HepG2 (cell line): Measurements from ENCODE around the gene RNU6-1. TPM values are rescaled to one million over a fixed set of nuclear protein-coding genes. Genes with fewer than 3 reads are reported as not detected.

Source experiments
- ADNP ChIP-seq: sonication (generic); formaldehyde crosslinking; IDR thresholded peaks from 2 replicates; pipeline ENCODE4 v1.4.0; 2020; ENCODE audit warnings: missing genetic modification reagents
- BRD4 ChIP-seq: sonication (generic); formaldehyde crosslinking; IDR thresholded peaks from 2 replicates; pipeline ENCODE4 v1.4.0; 2020; ENCODE audit warnings: missing genetic modification reagents
- CREM ChIP-seq, 2 experiments: sonication (generic) in 1 of 2; formaldehyde crosslinking in 1 of 2; IDR thresholded peaks; 2 replicates each; pipeline versions ENCODE4 v1.4.0 to v1.6.1; 2016 to 2020; ENCODE audit warnings: antibody characterized with exemption in 1 of 2, mild to moderate bottlenecking in 1 of 2, missing genetic modification reagents in 1 of 2
- MAFK ChIP-seq, 2 experiments: IDR thresholded peaks in 1 of 2; conservative IDR thresholded peaks in 1 of 2; 2 replicates each; pipeline ENCODE4 v1.6.1; 2011; ENCODE audit warnings: improper control_type of control experiment in 2 of 2, low read length in 2 of 2
- NAIF1 ChIP-seq: sonication (generic); formaldehyde crosslinking; IDR thresholded peaks from 2 replicates; pipeline ENCODE4 v1.5.0; 2020; ENCODE audit warnings: mild to moderate bottlenecking, missing genetic modification reagents, borderline replicate concordance
- TEAD3 ChIP-seq: optimal IDR thresholded peaks from 2 replicates; pipeline ENCODE3; 2016; ENCODE audit warnings: borderline replicate concordance
- XRCC5 ChIP-seq: fragments of 200-400 bp; formaldehyde crosslinking; optimal IDR thresholded peaks from 2 replicates; pipeline ENCODE3; 2017; ENCODE audit warnings: mild to moderate bottlenecking, low read length
- ZBTB7B ChIP-seq: sonication (generic); formaldehyde crosslinking; IDR thresholded peaks from 2 replicates; pipeline ENCODE4 v1.4.0; 2020; ENCODE audit warnings: missing genetic modification reagents
- ZFY ChIP-seq: sonication (generic); formaldehyde crosslinking; IDR thresholded peaks from 2 replicates; pipeline ENCODE4 v1.4.0; 2020; ENCODE audit warnings: missing genetic modification reagents
- ZMAT3 ChIP-seq: sonication (generic); formaldehyde crosslinking; conservative IDR thresholded peaks from 2 replicates; pipeline ENCODE4 v1.7.0; 2021; ENCODE audit warnings: missing genetic modification reagents
- ZNF20 ChIP-seq: sonication (generic); formaldehyde crosslinking; IDR thresholded peaks from 2 replicates; pipeline ENCODE4 v1.4.0; 2020; ENCODE audit warnings: mild to moderate bottlenecking, moderate library complexity, missing genetic modification reagents
- ZNF280B ChIP-seq: sonication (generic); formaldehyde crosslinking; IDR thresholded peaks from 2 replicates; pipeline ENCODE4 v1.5.0; 2020; ENCODE audit warnings: missing genetic modification reagents, mild to moderate bottlenecking, borderline replicate concordance
- ZNF33B ChIP-seq: sonication (generic); formaldehyde crosslinking; IDR thresholded peaks from 2 replicates; pipeline ENCODE4 v1.5.1; 2020; ENCODE audit warnings: mild to moderate bottlenecking, missing genetic modification reagents
- ZNF550 ChIP-seq: sonication (generic); formaldehyde crosslinking; IDR thresholded peaks from 2 replicates; pipeline ENCODE4 v1.4.0; 2020; ENCODE audit warnings: mild to moderate bottlenecking, missing genetic modification reagents, borderline replicate concordance
- ZNF678 ChIP-seq: sonication (generic); formaldehyde crosslinking; IDR thresholded peaks from 2 replicates; pipeline ENCODE4 v1.4.0; 2020; ENCODE audit warnings: mild to moderate bottlenecking, missing genetic modification reagents
- ZNF713 ChIP-seq: sonication (generic); formaldehyde crosslinking; IDR thresholded peaks from 2 replicates; pipeline ENCODE4 v1.4.0; 2020; ENCODE audit warnings: mild to moderate bottlenecking, missing genetic modification reagents
- ZNF788 ChIP-seq: sonication (generic); formaldehyde crosslinking; IDR thresholded peaks from 2 replicates; pipeline ENCODE4 v1.5.0; 2020; ENCODE audit warnings: mild to moderate bottlenecking, missing genetic modification reagents, borderline replicate concordance
- ZUFSP ChIP-seq: sonication (generic); formaldehyde crosslinking; IDR thresholded peaks from 2 replicates; pipeline ENCODE4 v1.9.0; 2021; ENCODE audit warnings: missing genetic modification reagents, mild to moderate bottlenecking, borderline replicate concordance
- polyA plus RNA-seq, 8 experiments: library from polyadenylated mRNA; depleted of rRNA in 3 of 8; stranded (reverse) in 7 of 8; unstranded in 1 of 8; fragments of >200 nt; fragmentation: Illumina TruSeq in 4 of 8; extraction: Trizol in 4 of 8; gene quantifications; 2 replicates each; pipeline versions ENCODE4 v1.2.1 to v1.2.3, GENCODE V29; 2011 to 2016; ENCODE audit warnings: low read depth in 4 of 8, missing spikeins in 1 of 8, mixed read lengths in 1 of 8; ENCODE audit not compliant: insufficient read depth in 1 of 8
- total RNA-seq, 5 experiments: library from RNA; depleted of rRNA; stranded (reverse); fragments of >200 nt; fragmentation: Illumina TruSeq; extraction: Trizol; gene quantifications; 2 replicates each; pipeline ENCODE4 v1.2.3, GENCODE V29; 2016; ENCODE audit warnings: low read depth in 1 of 5
- TF ChIP-seq, protein P1 (sequence below): sonication (generic); formaldehyde crosslinking; IDR thresholded peaks from 2 replicates; pipeline ENCODE4 v1.4.0; 2020; ENCODE audit warnings: mild to moderate bottlenecking, missing genetic modification reagents
- TF ChIP-seq, protein P2 (sequence below): sonication (generic); formaldehyde crosslinking; IDR thresholded peaks from 2 replicates; pipeline ENCODE4 v1.5.0; 2020; ENCODE audit warnings: missing genetic modification reagents
- TF ChIP-seq, protein P3 (sequence below): sonication (generic); formaldehyde crosslinking; IDR thresholded peaks from 2 replicates; pipeline ENCODE4 v1.4.0; 2020; ENCODE audit warnings: missing genetic modification reagents, mild to moderate bottlenecking, borderline replicate concordance

Gene RNU6-1
- total and polyA plus RNA-seq, 2 of the 13 experiments (the other 11 are each of a cell fraction or from before 2014, with no cell fraction given): under 0.01 TPM; not detected in 1

DNA sequence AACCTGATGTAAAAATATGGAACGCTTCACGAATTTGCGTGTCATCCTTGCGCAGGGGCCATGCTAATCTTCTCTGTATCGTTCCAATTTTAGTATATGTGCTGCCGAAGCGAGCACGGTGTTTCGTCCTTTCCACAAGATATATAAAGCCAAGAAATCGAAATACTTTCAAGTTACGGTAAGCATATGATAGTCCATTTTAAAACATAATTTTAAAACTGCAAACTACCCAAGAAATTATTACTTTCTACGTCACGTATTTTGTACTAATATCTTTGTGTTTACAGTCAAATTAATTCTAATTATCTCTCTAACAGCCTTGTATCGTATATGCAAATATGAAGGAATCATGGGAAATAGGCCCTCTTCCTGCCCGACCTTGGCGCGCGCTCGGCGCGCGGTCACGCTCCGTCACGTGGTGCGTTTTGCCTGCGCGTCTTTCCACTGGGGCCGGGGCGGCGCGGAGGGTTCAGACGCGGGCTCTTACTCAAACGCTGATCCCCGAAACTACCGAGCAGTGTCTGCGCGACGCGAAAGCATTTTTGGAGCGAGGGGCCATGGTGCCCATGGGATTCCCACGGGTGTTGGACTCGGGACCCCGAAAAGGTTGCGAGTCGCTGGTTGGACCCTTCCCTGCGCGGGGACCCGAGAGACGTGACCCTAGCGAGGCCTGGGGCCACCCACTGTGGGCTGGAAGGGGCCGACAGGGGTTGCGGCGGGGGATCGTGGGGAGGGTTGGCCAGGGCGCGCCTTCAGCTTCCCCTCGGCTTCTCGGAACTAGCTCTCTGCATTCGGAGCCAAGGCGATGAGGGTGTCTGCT, at the start of gene RNU6-1 (continued):
- TF ChIP-seq MAFK (conservative IDR thresholded peaks at IDR 0.05 in 1 of 2, IDR thresholded peaks at IDR 0.05 in 1 of 2; ENCODE audit: low read length in 2 of 2) (no peak), XRCC5 (no peak), ZUFSP (CRISPR knock-in tag) (no peak), ZNF550 (CRISPR knock-in tag) (peak; percentile 44; the same call in 1 of the 2 replicates), ZNF33B (CRISPR knock-in tag) (no peak), BRD4 (no peak; the same call in 1 of the 2 replicates), ZMAT3 (CRISPR knock-in tag) (0 out of 2 replicates have a peak, but pooled peaks have one; percentile 12), ZFY (CRISPR knock-in tag) (peak; percentile 54), NAIF1 (CRISPR knock-in tag) (peak; percentile 32; the same call in 1 of the 2 replicates), ZNF20 (no peak), ADNP (CRISPR knock-in tag) (no peak), ZBTB7B (CRISPR knock-in tag) (0 out of 2 replicates have a peak, but pooled peaks have one; percentile 50), ZNF788 (CRISPR knock-in tag) (peak; percentile 31; the same call in 1 of the 2 replicates), ZNF280B (CRISPR knock-in tag) (peak; percentile 94), ZNF678 (CRISPR knock-in tag) (no peak), TEAD3 (peak; percentile 23), CREM (IDR thresholded peaks at IDR 0.05) (peak; percentile 52), CREM (CRISPR knock-in tag; IDR thresholded peaks at IDR 0.05) (no peak), ZNF713 (no peak)
- TF ChIP-seq, protein P1, sequence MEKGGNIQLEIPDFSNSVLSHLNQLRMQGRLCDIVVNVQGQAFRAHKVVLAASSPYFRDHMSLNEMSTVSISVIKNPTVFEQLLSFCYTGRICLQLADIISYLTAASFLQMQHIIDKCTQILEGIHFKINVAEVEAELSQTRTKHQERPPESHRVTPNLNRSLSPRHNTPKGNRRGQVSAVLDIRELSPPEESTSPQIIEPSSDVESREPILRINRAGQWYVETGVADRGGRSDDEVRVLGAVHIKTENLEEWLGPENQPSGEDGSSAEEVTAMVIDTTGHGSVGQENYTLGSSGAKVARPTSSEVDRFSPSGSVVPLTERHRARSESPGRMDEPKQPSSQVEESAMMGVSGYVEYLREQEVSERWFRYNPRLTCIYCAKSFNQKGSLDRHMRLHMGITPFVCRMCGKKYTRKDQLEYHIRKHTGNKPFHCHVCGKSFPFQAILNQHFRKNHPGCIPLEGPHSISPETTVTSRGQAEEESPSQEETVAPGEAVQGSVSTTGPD (CRISPR knock-in tag): no peak
- TF ChIP-seq, protein P2, sequence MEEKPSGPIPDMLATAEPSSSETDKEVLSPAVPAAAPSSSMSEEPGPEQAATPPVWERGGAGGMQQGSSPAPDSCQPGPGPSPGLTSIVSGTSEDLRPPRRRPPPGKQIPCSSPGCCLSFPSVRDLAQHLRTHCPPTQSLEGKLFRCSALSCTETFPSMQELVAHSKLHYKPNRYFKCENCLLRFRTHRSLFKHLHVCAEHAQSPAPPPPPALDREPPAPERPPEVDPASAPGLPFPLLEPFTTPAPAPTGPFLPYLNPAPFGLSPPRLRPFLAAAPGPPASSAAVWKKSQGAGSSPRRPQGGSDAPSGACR (CRISPR knock-in tag): peak; percentile 65; the same call in 1 of the 2 replicates
- TF ChIP-seq, protein P3, sequence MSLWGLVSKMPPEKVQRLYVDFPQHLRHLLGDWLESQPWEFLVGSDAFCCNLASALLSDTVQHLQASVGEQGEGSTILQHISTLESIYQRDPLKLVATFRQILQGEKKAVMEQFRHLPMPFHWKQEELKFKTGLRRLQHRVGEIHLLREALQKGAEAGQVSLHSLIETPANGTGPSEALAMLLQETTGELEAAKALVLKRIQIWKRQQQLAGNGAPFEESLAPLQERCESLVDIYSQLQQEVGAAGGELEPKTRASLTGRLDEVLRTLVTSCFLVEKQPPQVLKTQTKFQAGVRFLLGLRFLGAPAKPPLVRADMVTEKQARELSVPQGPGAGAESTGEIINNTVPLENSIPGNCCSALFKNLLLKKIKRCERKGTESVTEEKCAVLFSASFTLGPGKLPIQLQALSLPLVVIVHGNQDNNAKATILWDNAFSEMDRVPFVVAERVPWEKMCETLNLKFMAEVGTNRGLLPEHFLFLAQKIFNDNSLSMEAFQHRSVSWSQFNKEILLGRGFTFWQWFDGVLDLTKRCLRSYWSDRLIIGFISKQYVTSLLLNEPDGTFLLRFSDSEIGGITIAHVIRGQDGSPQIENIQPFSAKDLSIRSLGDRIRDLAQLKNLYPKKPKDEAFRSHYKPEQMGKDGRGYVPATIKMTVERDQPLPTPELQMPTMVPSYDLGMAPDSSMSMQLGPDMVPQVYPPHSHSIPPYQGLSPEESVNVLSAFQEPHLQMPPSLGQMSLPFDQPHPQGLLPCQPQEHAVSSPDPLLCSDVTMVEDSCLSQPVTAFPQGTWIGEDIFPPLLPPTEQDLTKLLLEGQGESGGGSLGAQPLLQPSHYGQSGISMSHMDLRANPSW (CRISPR knock-in tag): no peak; the same call in 1 of the 2 replicates
